Panc1 (cell line): Measurements from ENCODE around the gene MANF. TPM values are rescaled to one million over a fixed set of nuclear protein-coding genes. Genes with fewer than 3 reads are reported as not detected.

Source experiments
- ATAC-seq: fragments of 200-7000 bp; cut with Tn5 transposase; 2 replicates; pipeline ENCODE4 v1.9.1; 2020; ENCODE audit warnings: mild to moderate bottlenecking, moderate library complexity
- BruUV-seq: library from RNA; stranded (reverse); fragments of 400-500 nt; replicated peaks from 2 replicates; lab custom pipeline; 2021; lab: Mats Ljungman, UMichigan
- CTCF ChIA-PET: fragments of 300-600 bp; sonication (Branson Sonifier 250); formaldehyde crosslinking; loops from one replicate; lab custom pipeline; 2022; ENCODE audit warnings: antibody characterized with exemption; lab: Charles Lee
- POLR2A ChIA-PET: fragments of 300-600 bp; sonication (Branson Sonifier 250); formaldehyde crosslinking; loops from one replicate; lab custom pipeline; 2022; ENCODE audit warnings: antibody characterized with exemption; lab: Charles Lee
- DNase-seq: peaks from one replicate; pipeline ENCODE4 v3.0.0-alpha.2; 2010; ENCODE audit warnings: low read depth, low spot score
- H3K27ac ChIP-seq: 2 replicates; pipeline ENCODE4 v1.5.1; 2011; ENCODE audit warnings: mild to moderate bottlenecking, low read length, inconsistent platforms
- H3K27me3 ChIP-seq: fragments of 200-500 bp; sonication (Bioruptor generic); 2 replicates; pipeline ENCODE4 v1.6.0; 2014; ENCODE audit warnings: low read length, inconsistent platforms; ENCODE audit not compliant: control insufficient read depth, insufficient read depth
- H3K36me3 ChIP-seq: fragments of 200-500 bp; sonication (Bioruptor generic); 2 replicates; pipeline ENCODE4 v1.5.1; 2014; ENCODE audit warnings: inconsistent platforms, mild to moderate bottlenecking, low read length, moderate library complexity; ENCODE audit not compliant: control insufficient read depth, insufficient read depth
- H3K4me1 ChIP-seq: 2 replicates; pipeline ENCODE4 v1.5.1; 2011; ENCODE audit warnings: inconsistent platforms, mild to moderate bottlenecking, low read length, moderate library complexity; ENCODE audit not compliant: control insufficient read depth, insufficient read depth
- H3K4me3 ChIP-seq, 2 experiments: 2 replicates each; pipeline ENCODE4 v1.5.1; 2011 to 2012; ENCODE audit warnings: low read depth in 2 of 2, low read length in 2 of 2, mild to moderate bottlenecking in 2 of 2, inconsistent platforms in 1 of 2, moderate library complexity in 1 of 2
- H3K9me3 ChIP-seq: fragments of 200-500 bp; sonication (Bioruptor generic); 2 replicates; pipeline ENCODE4 v1.5.1; 2014; ENCODE audit warnings: low read depth, mild to moderate bottlenecking, inconsistent platforms, low read length, moderate library complexity; ENCODE audit not compliant: control insufficient read depth, insufficient read depth
- CTCF ChIP-seq: fragments of 450-650 bp; IDR thresholded peaks from 2 replicates; pipeline ENCODE4 v1.5.1; 2017; ENCODE audit warnings: mild to moderate bottlenecking
- POLR2AphosphoS5 ChIP-seq: IDR thresholded peaks from 2 replicates; pipeline ENCODE4 v1.6.1; 2012; ENCODE audit warnings: mild to moderate bottlenecking, low read depth, low read length, moderate library complexity
- REST ChIP-seq, 2 experiments: IDR thresholded peaks; 2 replicates each; pipeline ENCODE4 v1.6.1; 2011 to 2012; ENCODE audit warnings: low read depth in 2 of 2, control low read depth in 1 of 2, low read length in 1 of 2, mild to moderate bottlenecking in 1 of 2, moderate library complexity in 1 of 2; ENCODE audit not compliant: insufficient read depth in 1 of 2
- SIN3A ChIP-seq: IDR thresholded peaks from 2 replicates; pipeline ENCODE4 v1.6.1; 2012; ENCODE audit warnings: low read depth, mild to moderate bottlenecking, low read length, moderate library complexity, borderline replicate concordance; ENCODE audit not compliant: insufficient read depth
- TCF7L2 ChIP-seq: IDR thresholded peaks from 2 replicates; pipeline ENCODE4 v1.6.1; 2011; ENCODE audit warnings: mild to moderate bottlenecking, low read depth, low read length, inconsistent platforms
- in situ Hi-C: cut with HindIII; loops from 2 replicates; pipeline ENCODE4 v1.10.0; 2016; ENCODE audit warnings: low sequenced_read_pairs, low pct_unique_long_range_greater_than_20kb
- intact Hi-C: fragments of 100-400 bp; cut with micrococcal nuclease; formaldehyde crosslinking; loops from one replicate; pipeline ENCODE4 v1.10.0; 2022; ENCODE audit not compliant: unreplicated experiment
- total RNA-seq: library from RNA; stranded (reverse); gene quantifications from one replicate; pipeline ENCODE4 v1.2.1, GENCODE V29; 2021; ENCODE audit not compliant: unreplicated experiment

MANF gene
- total RNA-seq, 1 experiment from 2014 or later, result 69.9 TPM

- no peaks in the 10 kb centered on the region for H3K27me3 ChIP-seq
- ATAC-seq, result no peak
- H3K4me3 ChIP-seq, result no peak overlapping the region
- DNase-seq, result no peak
- ChIA-PET CTCF (interaction anchor here (0.6 kb wide), 1 partner anchor 278 kb away, joined by 3 read pairs; no protein-coding TSS in a partner anchor), POLR2A (no interaction called here)
- no peak overlapping the region for H3K27ac ChIP-seq
- no TSS peak for BruUV-seq
- no peaks in the 10 kb centered on the region; the same call in 1 of the 2 replicates for H3K36me3 ChIP-seq
- H3K9me3 ChIP-seq, result no peaks in the 10 kb centered on the region
- TF ChIP-seq CTCF (no peak), TCF7L2 (no peak), SIN3A (no peak), REST (IDR thresholded peaks at IDR 0.05; ENCODE audit: insufficient read depth in 1 of 2, low read depth in 2 of 2, low read length in 1 of 2) (no peak), POLR2AphosphoS5 (no peak)
- peaks cover 1% of the 10 kb centered on the region for H3K4me1 ChIP-seq
- intact Hi-C loops, result loop anchor here (10.0 kb wide), 1 partner anchor 704 kb away; the partner anchor contains the start of gene DOCK3
- in situ Hi-C loops, result no loop called here
Observed at GRCh38 chr3:51378726-51379125, 6.4 kb upstream of the MANF start.

GRCh38 chr3:51379301-51379700 is 5.8 kb upstream of the MANF start:
- Histone ChIP-seq H3K27me3 (no peaks in the 10 kb centered on the region), H3K9me3 (no peaks in the 10 kb centered on the region), H3K36me3 (no peaks in the 10 kb centered on the region; the same call in 1 of the 2 replicates), H3K27ac (no peak overlapping the region), H3K4me3 (no peak overlapping the region), H3K4me1 (peaks cover 3% of the 10 kb centered on the region)
- intact Hi-C loops (loop anchor here (10.0 kb wide), 1 partner anchor 704 kb away; the partner anchor contains the start of gene DOCK3), in situ Hi-C loops (no loop called here)
- ChIA-PET CTCF (no interaction called here), POLR2A (no interaction called here)
- ATAC-seq (no peak), DNase-seq (no peak)
- no TSS peak for BruUV-seq
- no peak for TF ChIP-seq REST (IDR thresholded peaks at IDR 0.05; ENCODE audit: insufficient read depth in 1 of 2, low read depth in 2 of 2, low read length in 1 of 2)
- TF ChIP-seq TCF7L2, result no peak
- TF ChIP-seq POLR2AphosphoS5, result no peak
- TF ChIP-seq CTCF, result no peak
